ENCODE measurements around the gene CD101.

CD101 gene

GRCh38 chr1:116958977-116959376, 42.6 kb upstream of the CD101 start:
- TF ChIP-seq, protein P1, sequence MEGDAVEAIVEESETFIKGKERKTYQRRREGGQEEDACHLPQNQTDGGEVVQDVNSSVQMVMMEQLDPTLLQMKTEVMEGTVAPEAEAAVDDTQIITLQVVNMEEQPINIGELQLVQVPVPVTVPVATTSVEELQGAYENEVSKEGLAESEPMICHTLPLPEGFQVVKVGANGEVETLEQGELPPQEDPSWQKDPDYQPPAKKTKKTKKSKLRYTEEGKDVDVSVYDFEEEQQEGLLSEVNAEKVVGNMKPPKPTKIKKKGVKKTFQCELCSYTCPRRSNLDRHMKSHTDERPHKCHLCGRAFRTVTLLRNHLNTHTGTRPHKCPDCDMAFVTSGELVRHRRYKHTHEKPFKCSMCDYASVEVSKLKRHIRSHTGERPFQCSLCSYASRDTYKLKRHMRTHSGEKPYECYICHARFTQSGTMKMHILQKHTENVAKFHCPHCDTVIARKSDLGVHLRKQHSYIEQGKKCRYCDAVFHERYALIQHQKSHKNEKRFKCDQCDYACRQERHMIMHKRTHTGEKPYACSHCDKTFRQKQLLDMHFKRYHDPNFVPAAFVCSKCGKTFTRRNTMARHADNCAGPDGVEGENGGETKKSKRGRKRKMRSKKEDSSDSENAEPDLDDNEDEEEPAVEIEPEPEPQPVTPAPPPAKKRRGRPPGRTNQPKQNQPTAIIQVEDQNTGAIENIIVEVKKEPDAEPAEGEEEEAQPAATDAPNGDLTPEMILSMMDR (IDR thresholded peaks at IDR 0.05; ENCODE audit: control insufficient read depth, insufficient read depth, low read depth, low read length, missing control alignments), result no peak

DNA sequence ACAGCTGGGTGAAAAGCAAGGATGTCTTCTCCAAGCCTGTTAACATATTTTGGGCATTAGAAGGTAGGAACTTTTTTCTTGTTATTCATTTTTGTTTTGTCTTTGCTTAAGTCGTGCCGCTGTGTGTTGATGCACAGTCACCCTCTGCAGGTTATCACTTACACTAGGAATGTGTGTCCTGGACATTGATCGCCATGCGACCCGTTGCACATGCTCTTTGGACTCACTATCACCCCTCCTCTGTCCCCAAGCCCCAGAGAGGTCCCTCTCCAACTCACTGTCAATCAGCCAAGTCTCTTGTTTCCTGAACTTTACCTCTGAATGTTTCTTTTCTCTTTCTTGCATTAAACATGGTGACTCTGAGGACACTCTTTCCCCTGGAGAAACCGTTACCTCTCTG, 40.0 kb upstream of the CD101 start:
- no peak for DNase-seq (ENCODE audit: low read depth)
- TF ChIP-seq, protein P1 (IDR thresholded peaks at IDR 0.05; ENCODE audit: control insufficient read depth, insufficient read depth, low read depth, low read length, missing control alignments), result no peak
- no peak overlapping the region for H3K4me3 ChIP-seq (ENCODE audit: control insufficient read depth, low read depth, low read length)

More at GRCh38 chr1:116958977-116959376, 42.6 kb upstream of the CD101 start:
- no peak for DNase-seq (ENCODE audit: low read depth)
- no peak overlapping the region for H3K4me3 ChIP-seq (ENCODE audit: control insufficient read depth, low read depth, low read length)

- H3K4me3 ChIP-seq (ENCODE audit: control insufficient read depth, low read depth, low read length), result no peak overlapping the region
- TF ChIP-seq, protein P1 (IDR thresholded peaks at IDR 0.05; ENCODE audit: control insufficient read depth, insufficient read depth, low read depth, low read length, missing control alignments), result no peak
- no peak for DNase-seq (ENCODE audit: low read depth)
These were observed 38.4 kb upstream of the CD101 start for GRCh38 chr1:116962987-116963639.

GRCh38 chr1:116966791-116967190, 34.8 kb upstream of the CD101 start:
- TF ChIP-seq, protein P1 (IDR thresholded peaks at IDR 0.05; ENCODE audit: control insufficient read depth, insufficient read depth, low read depth, low read length, missing control alignments), result no peak
- DNase-seq (ENCODE audit: low read depth), result peak; percentile 84
- H3K4me3 ChIP-seq (ENCODE audit: control insufficient read depth, low read depth, low read length), result no peak overlapping the region

DNA sequence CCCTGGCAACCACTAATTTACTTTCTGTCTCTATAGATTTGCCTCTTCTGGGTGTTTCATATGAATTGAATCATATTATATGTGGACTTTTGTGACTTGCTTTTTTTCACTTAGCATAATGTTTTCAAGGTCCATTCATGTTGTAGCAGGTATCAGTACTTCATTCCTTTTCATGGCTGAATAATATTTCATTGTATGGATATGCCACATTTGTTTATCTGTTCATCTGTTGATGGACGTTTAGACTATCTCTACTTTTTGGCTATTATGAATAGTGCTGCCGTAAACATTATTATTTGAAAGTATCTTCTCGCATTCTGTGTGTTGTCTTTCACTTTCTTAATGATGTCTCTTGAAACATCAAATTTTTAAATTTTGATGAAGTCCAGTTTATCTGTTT, 32.8 kb upstream of the CD101 start:
- no peak overlapping the region for H3K4me3 ChIP-seq (ENCODE audit: control insufficient read depth, low read depth, low read length)
- DNase-seq (ENCODE audit: low read depth), result no peak
- TF ChIP-seq, protein P1 (IDR thresholded peaks at IDR 0.05; ENCODE audit: control insufficient read depth, insufficient read depth, low read depth, low read length, missing control alignments), result no peak

- TF ChIP-seq, protein P1 (IDR thresholded peaks at IDR 0.05; ENCODE audit: control insufficient read depth, insufficient read depth, low read depth, low read length, missing control alignments), result no peak
- no peak for DNase-seq (ENCODE audit: low read depth)
- H3K4me3 ChIP-seq (ENCODE audit: control insufficient read depth, low read depth, low read length), result no peak overlapping the region
These were observed 30.2 kb upstream of the CD101 start for GRCh38 chr1:116971258-116971860.
